Activated CD8-positive, alpha-beta T cell treated with anti-CD3 and anti-CD28 coated beads, Interleukin-2, amount 10 ng/mL, durations not matched to agents 7 days and 5 days (primary cell): ENCODE results near the gene FRZB. TPM values are rescaled to one million over a fixed set of nuclear protein-coding genes. Genes with fewer than 3 reads are reported as not detected.

ENCODE experiments used
- ATAC-seq: fragments of 150-1000 bp; cut with Tn5 transposase; one replicate; pipeline ENCODE4 v1.10.0; 2021; ENCODE audit warnings: moderate library complexity
- CTCF ChIA-PET: fragments of 350-600 bp; sonication (Branson Sonifier 250); formaldehyde crosslinking; loops from one replicate; lab custom pipeline; 2021; ENCODE audit warnings: antibody characterized with exemption; lab: Charles Lee
- POLR2A ChIA-PET: fragments of 350-600 bp; sonication (Branson Sonifier 250); formaldehyde crosslinking; loops from one replicate; lab custom pipeline; 2021; ENCODE audit warnings: antibody characterized with exemption; lab: Charles Lee
- DNase-seq: peaks from one replicate; pipeline ENCODE4 v3.0.0-alpha.2; 2020
- H3K27ac Mint-ChIP-seq: one replicate; pipeline ENCODE4 v1.8.0; 2021; ENCODE audit warnings: mild to moderate bottlenecking, mixed read lengths
- H3K27me3 Mint-ChIP-seq: one replicate; pipeline ENCODE4 v1.8.0; 2021; ENCODE audit warnings: low read depth, mixed read lengths
- H3K36me3 Mint-ChIP-seq: one replicate; pipeline ENCODE4 v1.8.0; 2021; ENCODE audit warnings: low read depth, mixed read lengths
- H3K4me1 Mint-ChIP-seq: one replicate; pipeline ENCODE4 v1.8.0; 2021; ENCODE audit warnings: low read depth, mixed read lengths
- H3K4me3 Mint-ChIP-seq: one replicate; pipeline ENCODE4 v1.8.0; 2021; ENCODE audit warnings: mild to moderate bottlenecking, mixed read lengths
- H3K9me3 Mint-ChIP-seq: one replicate; pipeline ENCODE4 v1.8.0; 2022; ENCODE audit warnings: mixed read lengths; ENCODE audit not compliant: insufficient read depth
- total RNA-seq, 2 experiments: library from RNA; stranded (reverse); gene quantifications; one replicate each; pipeline ENCODE4 v1.2.3, GENCODE V29; 2021

The FRZB gene
- total RNA-seq, 2 experiments from 2014 or later = not detected

GRCh38 chr2:182816866-182817265 is 49.6 kb downstream of the FRZB start:
- POLR2A ChIA-PET = no interaction called here
- DNase-seq = no peak

GRCh38 chr2:182814804-182815203 is 51.6 kb downstream of the FRZB start:
- no peak for ATAC-seq
- POLR2A ChIA-PET = no interaction called here
- H3K36me3 Mint-ChIP-seq = no peaks in the 10 kb centered on the region
- no peak overlapping the region for H3K27ac Mint-ChIP-seq
- no peaks in the 10 kb centered on the region for H3K9me3 Mint-ChIP-seq
- H3K4me1 Mint-ChIP-seq = no peaks in the 10 kb centered on the region
- no peak for DNase-seq
- no peak overlapping the region for H3K4me3 Mint-ChIP-seq
- H3K27me3 Mint-ChIP-seq = peaks cover 16% of the 10 kb centered on the region
- CTCF ChIA-PET = no interaction called here

More at GRCh38 chr2:182816866-182817265, 49.6 kb downstream of the FRZB start:
- no peak overlapping the region for H3K4me3 Mint-ChIP-seq
- ATAC-seq = no peak
- H3K27ac Mint-ChIP-seq = no peak overlapping the region
- CTCF ChIA-PET = no interaction called here
- H3K9me3 Mint-ChIP-seq = no peaks in the 10 kb centered on the region
- H3K4me1 Mint-ChIP-seq = no peaks in the 10 kb centered on the region
- H3K27me3 Mint-ChIP-seq = peaks cover 13% of the 10 kb centered on the region
- no peaks in the 10 kb centered on the region for H3K36me3 Mint-ChIP-seq

- ATAC-seq = no peak
These were observed 52.1 kb downstream of the FRZB start for GRCh38 chr2:182814380-182814779.

GRCh38 chr2:182810087-182810486 is 56.4 kb downstream of the FRZB start:
- DNase-seq (no peak), ATAC-seq (no peak)
- CTCF ChIA-PET = no interaction called here
- POLR2A ChIA-PET = no interaction called here
- no peaks in the 10 kb centered on the region for H3K36me3 Mint-ChIP-seq
- no peaks in the 10 kb centered on the region for H3K9me3 Mint-ChIP-seq
- no peak overlapping the region for H3K27ac Mint-ChIP-seq
- no peaks in the 10 kb centered on the region for H3K4me1 Mint-ChIP-seq
- H3K27me3 Mint-ChIP-seq = peaks cover 17% of the 10 kb centered on the region
- no peak overlapping the region for H3K4me3 Mint-ChIP-seq

More at GRCh38 chr2:182814380-182814779, 52.1 kb downstream of the FRZB start:
- Mint-ChIP-seq H3K27me3 (peaks cover 16% of the 10 kb centered on the region), H3K4me3 (no peak overlapping the region), H3K4me1 (no peaks in the 10 kb centered on the region), H3K36me3 (no peaks in the 10 kb centered on the region), H3K27ac (no peak overlapping the region), H3K9me3 (no peaks in the 10 kb centered on the region)
- DNase-seq = no peak
- POLR2A ChIA-PET = no interaction called here
- CTCF ChIA-PET = no interaction called here

GRCh38 chr2:182807319-182807718 is 59.1 kb downstream of the FRZB start:
- no peak for ATAC-seq
- H3K9me3 Mint-ChIP-seq = no peaks in the 10 kb centered on the region
- H3K27ac Mint-ChIP-seq = no peak overlapping the region
- POLR2A ChIA-PET = no interaction called here
- CTCF ChIA-PET = no interaction called here
- H3K4me1 Mint-ChIP-seq = no peaks in the 10 kb centered on the region
- H3K27me3 Mint-ChIP-seq = peaks cover 23% of the 10 kb centered on the region
- H3K4me3 Mint-ChIP-seq = no peak overlapping the region
- DNase-seq = no peak
- no peaks in the 10 kb centered on the region for H3K36me3 Mint-ChIP-seq

GRCh38 chr2:182804128-182804527 is 62.3 kb downstream of the FRZB start:
- Mint-ChIP-seq H3K27me3 (peaks cover 27% of the 10 kb centered on the region), H3K27ac (no peak overlapping the region), H3K36me3 (no peaks in the 10 kb centered on the region), H3K4me3 (no peak overlapping the region), H3K4me1 (no peaks in the 10 kb centered on the region), H3K9me3 (no peaks in the 10 kb centered on the region)
- no peak for DNase-seq
- ChIA-PET POLR2A (no interaction called here), CTCF (interaction anchor here (1.0 to 1.2 kb wide), 2 partner anchors 13 to 176 kb away, joined by 3 read pairs; no protein-coding TSS in a partner anchor)
- ATAC-seq = no peak

- H3K9me3 Mint-ChIP-seq = no peaks in the 10 kb centered on the region
- no peaks in the 10 kb centered on the region for H3K36me3 Mint-ChIP-seq
- DNase-seq (no peak), ATAC-seq (no peak)
- H3K4me1 Mint-ChIP-seq = no peaks in the 10 kb centered on the region
- no peak overlapping the region for H3K4me3 Mint-ChIP-seq
- H3K27ac Mint-ChIP-seq = no peak overlapping the region
- ChIA-PET CTCF (no interaction called here), POLR2A (no interaction called here)
- H3K27me3 Mint-ChIP-seq = peaks cover 24% of the 10 kb centered on the region
These were observed 67.7 kb downstream of the FRZB start for GRCh38 chr2:182798736-182799135.

GRCh38 chr2:182792441-182792840 is 74.0 kb downstream of the FRZB start:
- DNase-seq (no peak), ATAC-seq (no peak)
- Mint-ChIP-seq H3K4me3 (no peak overlapping the region), H3K9me3 (no peaks in the 10 kb centered on the region), H3K36me3 (no peaks in the 10 kb centered on the region), H3K27me3 (peaks cover 9% of the 10 kb centered on the region), H3K27ac (no peak overlapping the region), H3K4me1 (no peaks in the 10 kb centered on the region)
- POLR2A ChIA-PET = no interaction called here
- CTCF ChIA-PET = no interaction called here

- Mint-ChIP-seq H3K9me3 (no peaks in the 10 kb centered on the region), H3K4me3 (no peak overlapping the region), H3K27ac (no peak overlapping the region), H3K36me3 (peaks cover 16% of the 10 kb centered on the region), H3K27me3 (no peaks in the 10 kb centered on the region), H3K4me1 (no peaks in the 10 kb centered on the region)
- ChIA-PET POLR2A (no interaction called here), CTCF (interaction anchor here (0.6 to 1.6 kb wide), 6 partner anchors 17 to 348 kb away, joined by 3 to 9 read pairs (median 4); no protein-coding TSS in a partner anchor)
- DNase-seq (no peak), ATAC-seq (no peak)
These were observed 81.7 kb downstream of the FRZB start for GRCh38 chr2:182784777-182785176.

GRCh38 chr2:182784058-182784706 is 82.3 kb downstream of the FRZB start:
- H3K27ac Mint-ChIP-seq = no peak overlapping the region
- no peak overlapping the region for H3K4me3 Mint-ChIP-seq
- CTCF ChIA-PET = interaction anchor here (0.6 to 1.6 kb wide), 4 partner anchors 17 to 348 kb away, joined by 3 to 9 read pairs (median 5); no protein-coding TSS in a partner anchor

More at GRCh38 chr2:182784058-182784706, 82.3 kb downstream of the FRZB start:
- Mint-ChIP-seq H3K27me3 (no peaks in the 10 kb centered on the region), H3K4me1 (no peaks in the 10 kb centered on the region), H3K36me3 (peaks cover 16% of the 10 kb centered on the region), H3K9me3 (no peaks in the 10 kb centered on the region)
- ATAC-seq (no peak), DNase-seq (no peak)
- POLR2A ChIA-PET = no interaction called here
